ENCODE results near the gene BCL2A1.
"Not testable (repeated sequence)": the region's sequence is repeated elsewhere in the genome, so short reads cannot be mapped to it uniquely, and the experiment has no call there.

BCL2A1 gene

GRCh38 chr15:79989183-79989582 lies 18.2 kb upstream of the BCL2A1 start:
- no peak for DNase-seq (ENCODE audit: low read depth, low spot score)

DNA sequence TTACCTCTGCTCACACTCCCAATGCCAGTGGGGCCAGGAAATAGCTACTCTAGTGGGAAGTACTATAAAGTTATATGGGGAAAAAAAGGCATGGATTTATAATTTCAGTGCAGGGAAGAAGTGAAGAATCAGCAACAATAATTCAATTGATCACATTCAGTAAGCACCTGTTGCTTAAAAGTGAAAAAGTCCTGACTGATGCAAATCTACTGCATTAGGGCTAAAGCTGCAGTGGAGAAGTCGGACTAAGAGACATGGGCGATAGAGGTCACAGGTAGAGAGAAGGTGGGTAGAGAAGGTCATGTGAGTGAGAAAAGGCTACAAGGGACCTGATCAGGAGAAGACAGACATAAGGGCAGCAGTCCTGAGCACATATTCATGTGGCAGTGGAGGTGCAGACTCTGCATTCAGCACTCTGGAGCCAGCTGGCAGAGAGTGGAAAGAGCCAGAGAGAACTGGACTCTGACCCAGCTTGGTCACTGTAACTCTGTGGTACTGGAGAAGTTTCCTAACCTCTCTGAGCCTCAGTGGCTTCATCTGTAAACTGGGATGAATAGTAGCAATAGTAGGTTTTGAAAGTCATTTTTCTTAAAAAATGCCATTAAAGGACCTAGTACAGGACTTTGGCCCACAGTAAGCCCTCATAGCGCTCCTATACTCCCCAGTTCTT lies 17.6 kb upstream of the BCL2A1 start:
- no peak for DNase-seq (ENCODE audit: low read depth, low spot score)

DNA sequence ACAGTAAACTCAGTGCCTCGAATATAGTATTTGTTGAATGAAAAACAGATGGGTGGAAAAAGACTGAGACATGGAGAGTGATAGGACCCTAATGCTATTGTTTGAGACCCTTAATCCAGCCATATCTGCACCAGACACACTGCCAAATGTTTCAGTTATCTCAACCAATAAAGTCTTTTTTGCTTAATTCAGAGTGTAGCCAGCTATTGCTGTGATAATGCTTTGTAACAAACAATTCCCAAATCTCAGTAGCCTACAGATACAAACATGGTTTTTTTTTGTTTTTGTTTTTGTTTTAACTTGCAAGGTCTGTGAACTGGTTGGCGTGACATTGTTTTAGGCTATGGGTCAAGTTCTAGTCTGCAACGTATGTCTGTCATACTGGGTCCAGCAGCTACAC lies 17.0 kb upstream of the BCL2A1 start:
- DNase-seq (ENCODE audit: low read depth, low spot score) = no peak

GRCh38 chr15:79987569-79987955 lies 16.6 kb upstream of the BCL2A1 start:
- no peak for DNase-seq (ENCODE audit: low read depth, low spot score)

DNA sequence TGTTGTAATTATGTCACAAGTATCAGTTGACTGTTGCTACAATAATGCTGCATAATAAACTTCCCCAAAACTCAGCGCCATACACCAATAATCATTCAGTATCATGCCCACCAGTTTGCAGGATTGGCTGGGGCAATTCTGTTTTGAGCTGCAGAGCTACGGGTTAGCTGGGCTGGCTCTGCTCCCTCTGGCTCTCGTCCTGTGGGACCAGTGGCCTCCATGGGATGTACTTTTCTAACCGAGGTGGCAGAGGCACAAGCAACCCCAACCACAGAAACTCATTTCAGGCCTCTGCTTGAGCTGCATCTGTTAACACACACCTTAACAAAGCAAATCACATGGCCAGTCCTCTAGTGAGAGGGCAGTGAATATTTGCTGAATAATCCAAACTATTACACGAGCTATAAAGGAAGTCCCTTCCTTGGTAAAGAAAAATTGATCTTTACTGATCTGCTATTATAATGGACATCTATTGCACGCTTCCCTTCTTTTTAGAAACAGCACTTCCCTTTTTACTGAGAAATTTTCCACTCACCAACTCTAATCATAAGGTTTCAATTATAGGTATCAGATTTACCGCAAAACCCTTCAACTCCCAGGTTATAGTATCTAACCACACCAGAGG lies 10.9 kb upstream of the BCL2A1 start:
- no peak for DNase-seq (ENCODE audit: low read depth, low spot score)

GRCh38 chr15:79978655-79979514 lies 7.9 kb upstream of the BCL2A1 start:
- no peak for DNase-seq (ENCODE audit: low read depth, low spot score)

DNA sequence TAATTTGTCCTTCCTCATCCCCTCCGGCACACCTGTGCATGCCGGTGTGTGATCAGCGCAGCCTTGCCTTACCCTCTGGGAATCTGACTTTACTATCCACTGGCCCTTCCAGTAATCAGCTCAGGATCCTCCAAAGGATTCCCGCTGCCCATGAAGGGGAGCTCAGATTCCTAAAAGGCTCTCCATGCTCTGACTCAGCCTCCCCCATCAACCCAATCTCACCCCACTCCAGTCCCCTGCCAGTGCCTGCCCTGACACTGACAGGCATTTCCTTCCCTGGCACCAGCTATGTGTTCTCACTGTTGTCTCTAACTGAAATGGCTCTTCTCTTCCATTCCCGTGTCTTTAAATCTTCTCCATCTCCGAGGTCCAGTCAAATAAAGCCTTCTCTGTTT lies 7.3 kb upstream of the BCL2A1 start:
- DNase-seq (ENCODE audit: low read depth, low spot score) = no peak

- DNase-seq (ENCODE audit: low read depth, low spot score) = no peak
Observed at GRCh38 chr15:79977431-79978054, 6.5 kb upstream of the BCL2A1 start.

GRCh38 chr15:79973456-79974195 lies 2.6 kb upstream of the BCL2A1 start:
- no peak for DNase-seq (ENCODE audit: low read depth, low spot score)

DNA sequence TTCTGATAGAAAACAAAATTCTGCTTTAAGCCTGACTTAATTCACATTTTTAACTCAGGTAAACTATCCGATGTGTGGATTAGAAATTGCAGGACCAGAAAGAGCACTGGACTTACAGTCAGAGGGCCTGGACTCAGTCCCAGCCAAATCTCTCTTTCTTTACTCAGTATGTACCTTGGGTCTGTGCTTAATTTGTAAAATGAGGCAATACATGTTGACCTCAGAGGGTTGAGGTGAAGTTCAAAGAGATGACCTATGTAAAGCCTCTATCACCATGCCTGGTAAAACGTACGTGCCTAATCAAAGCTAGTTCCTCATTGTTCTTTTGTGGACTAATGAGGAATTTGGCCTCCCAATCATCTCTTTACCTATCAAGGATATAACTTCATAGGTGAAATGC lies 1.9 kb upstream of the BCL2A1 start:
- no peak for DNase-seq (ENCODE audit: low read depth, low spot score)

DNA sequence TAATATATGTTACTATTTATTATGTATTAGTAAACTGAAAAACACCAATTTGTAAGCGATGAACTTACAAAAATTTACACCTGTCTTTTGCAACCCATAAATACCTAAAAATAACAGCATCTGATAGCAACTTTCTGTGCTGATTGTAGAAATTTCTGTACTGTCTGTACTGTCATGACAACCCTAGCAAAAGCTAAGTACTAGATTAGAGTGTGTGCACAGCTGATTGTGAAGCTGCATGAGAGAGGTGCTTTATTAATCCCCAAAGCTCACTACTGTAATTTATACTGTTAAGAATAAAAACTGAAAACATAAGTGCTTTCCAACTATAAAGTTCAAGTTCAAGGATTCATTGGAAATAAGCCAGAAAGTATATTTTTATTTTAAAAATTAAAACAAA lies 815 bp downstream of the BCL2A1 start:
- no peak for DNase-seq (ENCODE audit: low read depth, low spot score)

GRCh38 chr15:79969146-79969545 lies 1.9 kb downstream of the BCL2A1 start:
- DNase-seq (ENCODE audit: low read depth, low spot score) = no peak

DNA sequence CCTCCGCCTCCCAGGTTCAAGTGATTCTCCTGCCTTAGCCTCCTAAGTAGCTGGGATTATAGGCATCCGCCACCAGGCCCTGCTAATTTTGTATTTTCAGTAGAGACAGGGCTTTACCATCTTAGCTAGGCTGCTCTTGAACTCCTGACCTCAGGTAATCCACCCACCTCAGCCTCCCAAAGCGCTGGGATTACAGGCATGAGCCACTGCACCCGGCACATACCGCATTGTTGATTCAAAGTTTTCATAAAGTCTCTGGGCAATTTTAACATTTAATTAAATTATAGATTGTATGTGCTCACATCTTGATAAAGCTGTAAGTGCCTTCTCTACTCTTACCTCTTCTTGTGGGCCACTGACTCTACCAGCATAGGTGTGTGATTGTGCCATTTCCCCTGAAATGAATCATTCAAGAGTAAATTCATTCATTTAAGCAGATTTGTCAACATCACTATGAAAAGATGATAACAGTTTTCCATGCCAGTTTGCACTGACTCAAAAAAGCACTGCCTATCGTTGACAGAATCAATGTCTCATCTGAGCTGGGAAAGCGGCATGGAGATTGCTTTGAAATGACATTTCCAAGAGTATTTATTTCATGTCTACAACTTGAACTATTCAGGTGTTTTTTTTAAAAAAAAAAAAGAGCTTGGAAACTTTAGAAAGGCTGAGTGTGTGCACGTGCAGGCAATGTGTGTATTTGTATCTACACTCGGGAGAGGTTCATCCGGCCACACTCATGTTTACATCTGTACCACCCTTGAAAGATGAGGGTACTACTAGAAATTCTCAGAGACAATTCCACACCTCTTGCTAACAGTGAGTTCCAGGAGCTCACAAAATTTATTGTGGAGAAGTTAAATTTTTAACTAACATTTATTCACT lies 3.5 kb downstream of the BCL2A1 start:
- DNase-seq (ENCODE audit: low read depth, low spot score) = no peak

DNA sequence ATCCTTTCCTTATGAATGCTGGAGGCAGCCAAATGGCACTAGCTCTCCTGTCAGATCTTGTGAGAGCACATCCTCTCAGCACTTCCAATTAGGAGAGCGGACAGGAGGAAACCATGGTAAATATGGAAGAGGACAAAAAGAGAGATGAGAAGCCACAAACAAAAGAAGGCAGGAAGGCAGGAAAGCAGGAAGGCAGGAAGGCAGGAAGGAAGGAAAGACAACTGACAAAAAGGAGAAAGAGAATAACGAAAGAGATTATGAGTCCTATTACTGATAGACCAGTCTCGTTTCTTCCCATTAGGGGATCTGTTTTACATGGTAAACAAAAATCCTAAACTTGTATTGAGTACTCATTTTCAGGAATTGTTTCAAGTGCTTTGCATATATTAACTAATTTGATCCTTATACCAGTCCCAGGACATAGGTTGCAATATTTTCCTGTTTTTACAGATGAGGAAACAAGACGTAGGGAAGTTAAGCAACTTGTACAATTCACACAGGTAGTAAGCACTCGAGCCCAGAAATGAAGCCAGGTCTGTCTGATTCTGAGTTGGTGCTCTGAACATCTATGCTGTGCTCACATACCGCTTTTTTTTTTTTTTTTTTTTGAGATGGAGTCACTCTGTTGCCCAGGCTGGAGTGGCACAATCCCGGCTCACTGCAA lies 4.2 kb downstream of the BCL2A1 start:
- no peak for DNase-seq (ENCODE audit: low read depth, low spot score)

DNA sequence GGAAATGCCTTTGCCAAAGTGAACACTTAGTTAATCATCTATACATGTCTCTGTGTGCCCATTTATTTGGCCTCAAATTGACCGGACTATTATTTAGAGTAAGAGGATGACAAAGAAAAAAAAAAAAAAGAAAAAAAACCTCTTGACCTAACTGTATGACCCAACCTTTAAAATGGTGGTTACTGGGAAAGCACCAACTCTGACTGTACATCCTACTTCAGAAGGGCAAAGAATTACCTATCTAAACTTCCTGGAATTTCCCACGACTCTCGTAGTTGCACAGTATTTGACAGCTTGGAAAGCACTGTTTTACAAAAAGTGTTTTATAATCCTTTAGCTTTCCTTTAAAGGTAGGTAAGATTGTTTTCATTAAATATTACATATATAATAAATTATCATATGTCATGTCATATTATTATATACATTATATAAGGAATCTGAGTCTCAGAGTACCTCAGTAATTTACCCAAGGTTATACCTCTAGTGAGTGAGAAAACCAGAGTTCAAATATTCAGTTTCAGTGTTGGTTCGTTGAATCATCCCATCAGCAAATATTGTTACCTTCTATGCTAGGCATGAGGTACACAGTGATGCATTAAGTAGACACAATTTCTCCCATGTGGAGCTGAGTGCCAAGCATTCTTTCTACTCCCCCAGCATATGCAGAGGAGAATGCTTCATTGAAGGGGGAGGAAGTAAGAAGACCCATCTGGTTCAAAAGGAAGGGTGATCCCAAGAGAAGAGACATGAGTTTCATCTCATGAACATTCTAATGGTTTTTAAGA lies 5.0 kb downstream of the BCL2A1 start:
- DNase-seq (ENCODE audit: low read depth, low spot score) = no peak

DNA sequence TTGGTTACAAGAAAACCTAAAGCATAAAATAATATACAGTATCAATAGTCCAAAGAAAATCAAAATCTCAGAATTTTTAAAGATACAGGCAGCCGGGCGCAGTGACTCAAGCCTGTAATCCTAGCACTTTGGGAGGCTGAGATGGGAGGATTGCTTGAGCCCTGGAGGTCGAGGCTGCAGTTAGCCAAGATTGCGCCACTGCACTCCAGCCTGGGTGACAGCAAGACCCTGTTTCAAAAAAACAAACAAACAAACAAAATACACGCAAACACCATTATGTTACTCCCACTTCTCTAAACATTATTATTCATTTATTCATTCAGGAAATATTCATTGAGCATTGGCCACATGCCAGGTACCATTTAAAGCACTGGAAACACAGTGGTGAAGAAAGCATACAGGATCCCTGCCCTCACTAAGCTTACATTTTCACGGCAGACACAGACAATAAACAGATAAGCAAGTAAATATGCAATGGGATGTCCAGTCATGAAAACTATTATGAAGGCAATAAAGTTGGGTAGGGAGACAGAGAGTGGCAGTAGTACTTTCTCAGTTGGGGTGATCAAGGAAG lies 6.7 kb downstream of the BCL2A1 start:
- DNase-seq (ENCODE audit: low read depth, low spot score) = no peak

GRCh38 chr15:79962921-79963320 lies 8.1 kb downstream of the BCL2A1 start:
- DNase-seq (ENCODE audit: low read depth, low spot score) = not testable (repeated sequence)

- no peak for DNase-seq (ENCODE audit: low read depth, low spot score)
Observed at GRCh38 chr15:79962178-79962577, 8.8 kb downstream of the BCL2A1 start.
